C4-2B (cell line): ENCODE data around the gene MAGI2.

ENCODE experiments used
- ZFX ChIP-seq: fragments of 450-650 bp; IDR thresholded peaks from 2 replicates; pipeline ENCODE4 v1.6.1; 2017
- TF ChIP-seq, protein P1 (sequence below): fragments of 450-650 bp; conservative IDR thresholded peaks from 2 replicates; pipeline ENCODE4 v1.5.1; 2017; ENCODE audit warnings: mild to moderate bottlenecking

DNA sequence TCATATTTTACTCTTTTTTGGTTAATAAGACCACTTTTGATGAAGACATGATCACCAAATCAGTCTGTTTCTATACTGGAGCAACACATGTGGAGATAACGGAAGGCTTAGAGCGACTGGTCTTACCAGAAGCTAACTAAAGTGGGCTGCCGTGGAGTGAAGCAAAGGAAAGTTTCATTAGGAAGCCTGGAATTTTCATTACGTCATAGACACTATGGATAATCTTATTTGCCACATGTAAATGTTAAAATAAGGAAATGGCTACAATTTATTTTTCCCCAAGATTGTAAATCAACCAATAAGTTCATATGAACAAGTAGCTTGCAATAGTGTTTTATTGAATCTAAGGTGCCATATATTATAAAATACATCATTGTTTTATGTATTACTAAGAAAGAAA is 1469.5 kb downstream of the MAGI2 start:
- TF ChIP-seq, protein P1, sequence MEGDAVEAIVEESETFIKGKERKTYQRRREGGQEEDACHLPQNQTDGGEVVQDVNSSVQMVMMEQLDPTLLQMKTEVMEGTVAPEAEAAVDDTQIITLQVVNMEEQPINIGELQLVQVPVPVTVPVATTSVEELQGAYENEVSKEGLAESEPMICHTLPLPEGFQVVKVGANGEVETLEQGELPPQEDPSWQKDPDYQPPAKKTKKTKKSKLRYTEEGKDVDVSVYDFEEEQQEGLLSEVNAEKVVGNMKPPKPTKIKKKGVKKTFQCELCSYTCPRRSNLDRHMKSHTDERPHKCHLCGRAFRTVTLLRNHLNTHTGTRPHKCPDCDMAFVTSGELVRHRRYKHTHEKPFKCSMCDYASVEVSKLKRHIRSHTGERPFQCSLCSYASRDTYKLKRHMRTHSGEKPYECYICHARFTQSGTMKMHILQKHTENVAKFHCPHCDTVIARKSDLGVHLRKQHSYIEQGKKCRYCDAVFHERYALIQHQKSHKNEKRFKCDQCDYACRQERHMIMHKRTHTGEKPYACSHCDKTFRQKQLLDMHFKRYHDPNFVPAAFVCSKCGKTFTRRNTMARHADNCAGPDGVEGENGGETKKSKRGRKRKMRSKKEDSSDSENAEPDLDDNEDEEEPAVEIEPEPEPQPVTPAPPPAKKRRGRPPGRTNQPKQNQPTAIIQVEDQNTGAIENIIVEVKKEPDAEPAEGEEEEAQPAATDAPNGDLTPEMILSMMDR, result no peak
- TF ChIP-seq ZFX, result no peak
